ENCODE data around the gene RNF25. TPM values are rescaled to one million over a fixed set of nuclear protein-coding genes. Genes with fewer than 3 reads are reported as not detected.
A peak's percentile ranks its signal among the peaks of the same experiment; 100 is the strongest.

Gene RNF25
- total RNA-seq, 1 experiment from 2014 or later = 40.7 TPM

DNA sequence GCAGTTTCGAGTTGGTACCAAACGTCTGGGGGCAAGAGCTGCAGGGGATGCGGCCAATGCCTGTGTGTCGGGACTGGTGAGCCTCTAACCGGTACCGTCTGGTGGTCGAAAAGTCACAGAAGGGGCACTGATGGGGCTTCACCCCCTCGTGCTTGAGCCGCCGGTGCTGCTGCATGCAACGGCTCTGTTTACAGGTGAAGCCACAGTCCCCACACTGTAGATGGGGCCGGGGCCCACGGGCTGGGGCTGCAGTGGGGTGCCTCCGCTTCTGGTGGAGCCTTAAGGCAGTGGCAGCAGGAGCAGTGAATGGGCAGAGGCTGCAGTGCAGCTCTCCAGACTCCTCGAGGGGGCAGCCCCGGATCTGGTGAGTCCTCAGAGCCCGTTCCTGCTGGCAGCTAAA lies 29.0 kb downstream of the RNF25 start:
- Histone ChIP-seq H2BK20ac (ENCODE audit: low read depth, low read length, poor library complexity, severe bottlenecking) (no peak overlapping the region), H3K9me3 (ENCODE audit: control insufficient read depth, low read depth, low read length) (no peaks in the 10 kb centered on the region), H3K18ac (ENCODE audit: insufficient read length, low read depth, low read length) (no peak overlapping the region), H2BK12ac (ENCODE audit: insufficient read length, low read depth, low read length) (no peak overlapping the region), H4K91ac (ENCODE audit: insufficient read length, low read depth, low read length) (no peak overlapping the region), H3K14ac (ENCODE audit: insufficient read depth, low read length) (no peak overlapping the region), H2BK5ac (ENCODE audit: insufficient read length, low read length) (no peak overlapping the region), H3K56ac (ENCODE audit: insufficient read length, low read depth, low read length) (no peak overlapping the region), H2AK5ac (ENCODE audit: insufficient read length, low read length) (no peak overlapping the region), H3K27ac (ENCODE audit: insufficient read length, low read depth, low read length) (no peak overlapping the region), H4K8ac (replicated peaks; ENCODE audit: insufficient read length, low read depth, low read length) (no peak overlapping the region), H3K79me2 (ENCODE audit: insufficient read depth, low read length) (no peaks in the 10 kb centered on the region), H4K20me1 (ENCODE audit: control insufficient read depth, insufficient read depth, insufficient read length) (no peaks in the 10 kb centered on the region), H3T11ph (ENCODE audit: low read length) (no peak overlapping the region), H3K79me1 (ENCODE audit: insufficient read depth, low read depth, low read length, poor library complexity, severe bottlenecking) (no peaks in the 10 kb centered on the region), H3K4ac (ENCODE audit: low read depth, low read length) (no peak overlapping the region), H3K4me1 (ENCODE audit: insufficient read depth, low read length) (no peaks in the 10 kb centered on the region), H3K23me2 (ENCODE audit: insufficient read length, low read depth, low read length, poor library complexity, severe bottlenecking) (no peaks in the 10 kb centered on the region), H2BK15ac (ENCODE audit: low read depth, low read length) (no peak overlapping the region), H2BK120ac (ENCODE audit: low read depth, low read length, poor library complexity, severe bottlenecking) (no peak overlapping the region), H2AFZ (ENCODE audit: low read length) (no peak overlapping the region), H3K23ac (ENCODE audit: insufficient read length, low read depth, low read length) (no peak overlapping the region), H4K5ac (ENCODE audit: insufficient read length, low read depth, low read length) (no peak overlapping the region), H3K27me3 (ENCODE audit: insufficient read depth, low read length) (no peaks in the 10 kb centered on the region), H3K9ac (ENCODE audit: extremely low read depth, insufficient read length, low read length) (no peak overlapping the region), H3K4me2 (ENCODE audit: insufficient read depth, insufficient read length, low read length) (no peak overlapping the region)
- Mint-ChIP-seq H3K27me3 (ENCODE audit: low read depth) (no peaks in the 10 kb centered on the region), H3K9me3 (no peaks in the 10 kb centered on the region), H3K4me1 (no peaks in the 10 kb centered on the region), H3K4me3 (no peak overlapping the region), H3K36me3 (ENCODE audit: insufficient read depth in 1 of 3, low read depth in 3 of 3) (peaks cover 38 to 77% (median 75%) of the 10 kb centered on the region in 3 experiments; a peak in 6 of 7 replicates), H3K27ac (peak overlapping the region in 1 of 3 experiments; percentile 84; a peak in 1 of 7 replicates)
- TF ChIP-seq, protein P1, sequence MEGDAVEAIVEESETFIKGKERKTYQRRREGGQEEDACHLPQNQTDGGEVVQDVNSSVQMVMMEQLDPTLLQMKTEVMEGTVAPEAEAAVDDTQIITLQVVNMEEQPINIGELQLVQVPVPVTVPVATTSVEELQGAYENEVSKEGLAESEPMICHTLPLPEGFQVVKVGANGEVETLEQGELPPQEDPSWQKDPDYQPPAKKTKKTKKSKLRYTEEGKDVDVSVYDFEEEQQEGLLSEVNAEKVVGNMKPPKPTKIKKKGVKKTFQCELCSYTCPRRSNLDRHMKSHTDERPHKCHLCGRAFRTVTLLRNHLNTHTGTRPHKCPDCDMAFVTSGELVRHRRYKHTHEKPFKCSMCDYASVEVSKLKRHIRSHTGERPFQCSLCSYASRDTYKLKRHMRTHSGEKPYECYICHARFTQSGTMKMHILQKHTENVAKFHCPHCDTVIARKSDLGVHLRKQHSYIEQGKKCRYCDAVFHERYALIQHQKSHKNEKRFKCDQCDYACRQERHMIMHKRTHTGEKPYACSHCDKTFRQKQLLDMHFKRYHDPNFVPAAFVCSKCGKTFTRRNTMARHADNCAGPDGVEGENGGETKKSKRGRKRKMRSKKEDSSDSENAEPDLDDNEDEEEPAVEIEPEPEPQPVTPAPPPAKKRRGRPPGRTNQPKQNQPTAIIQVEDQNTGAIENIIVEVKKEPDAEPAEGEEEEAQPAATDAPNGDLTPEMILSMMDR (conservative IDR thresholded peaks at IDR 0.05) = no peak
- DNase-seq = no peak
- no CpG with 5 or more reads among the region's 17 CpGs for WGBS (ENCODE audit: extremely low coverage, insufficient read length, low lambda C conversion rate)

Data from H9 (cell line).